Measurements from ENCODE around the gene SYT11.
A peak's percentile ranks its signal among the peaks of the same experiment; 100 is the strongest.
"Not testable (repeated sequence)": the region's sequence is repeated elsewhere in the genome, so short reads cannot be mapped to it uniquely, and the experiment has no call there.

SYT11 gene

DNA sequence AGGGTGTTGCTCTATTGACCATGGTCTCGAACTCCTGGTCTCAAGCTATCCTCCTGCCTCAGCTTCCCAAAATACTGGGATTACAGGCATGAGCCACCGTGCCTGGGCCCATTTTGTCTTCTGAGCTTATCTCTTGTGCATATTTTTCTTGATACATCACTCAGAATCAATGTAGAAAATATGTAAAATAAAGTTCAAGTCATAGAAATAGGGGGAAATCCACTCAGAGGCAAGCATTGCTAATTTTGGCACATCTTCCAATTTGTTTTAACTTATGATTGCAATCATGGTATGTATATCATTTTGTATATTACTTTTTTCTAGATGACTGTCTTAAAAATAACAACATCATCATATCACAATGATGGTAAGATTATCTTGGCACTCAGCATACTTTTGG is 30.2 kb downstream of the SYT11 start:
- no peak for DNase-seq (ENCODE audit: extremely low read depth, low read depth)
- no peak for TF ChIP-seq CTCF (IDR thresholded peaks at IDR 0.05; ENCODE audit: low read depth, low read length)

GRCh38 chr1:155890251-155890650 is 30.9 kb downstream of the SYT11 start:
- DNase-seq (ENCODE audit: extremely low read depth, low read depth): no peak
- TF ChIP-seq CTCF (IDR thresholded peaks at IDR 0.05; ENCODE audit: low read depth, low read length): no peak

GRCh38 chr1:155892796-155893195 is 33.4 kb downstream of the SYT11 start:
- DNase-seq (ENCODE audit: extremely low read depth, low read depth): peak; percentile 64
- no peak for TF ChIP-seq CTCF (IDR thresholded peaks at IDR 0.05; ENCODE audit: low read depth, low read length)

DNA sequence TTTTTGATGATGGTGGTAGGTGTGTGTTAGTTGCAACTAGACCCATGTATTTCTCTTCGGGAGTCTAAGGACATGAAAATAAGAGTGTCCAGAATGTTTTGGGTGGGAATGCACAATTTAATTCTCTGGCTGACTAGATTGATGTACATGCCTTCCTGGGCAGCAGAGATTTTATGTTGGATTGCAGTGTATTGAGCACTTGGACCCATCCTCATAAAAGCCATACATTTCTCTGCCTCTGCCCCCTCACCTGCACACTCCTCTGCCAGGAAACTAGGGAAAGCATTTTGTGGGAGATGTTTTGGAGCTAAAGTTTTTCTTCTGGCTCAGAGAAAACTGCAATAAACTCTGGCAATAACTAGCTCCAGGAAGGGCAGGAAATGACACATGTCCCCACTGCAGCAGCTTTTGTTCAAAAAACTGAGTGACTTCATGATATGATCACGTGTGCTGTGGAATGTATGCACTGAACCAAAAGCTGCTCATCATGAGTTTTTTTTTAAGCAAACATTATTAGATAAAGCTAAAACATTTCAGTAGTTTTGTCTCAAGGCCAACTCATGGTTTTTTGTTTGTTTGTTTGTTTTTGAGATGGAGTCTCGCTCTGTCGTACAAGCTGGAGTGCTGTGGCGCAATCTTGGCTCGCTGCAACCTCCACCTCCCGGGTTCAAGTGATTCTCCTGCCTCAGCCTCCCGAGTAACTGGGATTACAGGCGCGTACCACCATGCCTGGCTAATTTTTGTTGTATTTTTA is 34.2 kb downstream of the SYT11 start:
- DNase-seq (ENCODE audit: extremely low read depth, low read depth): no peak
- TF ChIP-seq CTCF (IDR thresholded peaks at IDR 0.05; ENCODE audit: low read depth, low read length): no peak

- DNase-seq (ENCODE audit: extremely low read depth, low read depth): not testable (repeated sequence)
These were observed 36.2 kb downstream of the SYT11 start for GRCh38 chr1:155895617-155896016.

GRCh38 chr1:155896476-155896875 is 37.1 kb downstream of the SYT11 start:
- DNase-seq (ENCODE audit: extremely low read depth, low read depth): not testable (repeated sequence)

GRCh38 chr1:155897746-155898145 is 38.4 kb downstream of the SYT11 start:
- no peak for DNase-seq (ENCODE audit: extremely low read depth, low read depth)
- no peak for TF ChIP-seq CTCF (IDR thresholded peaks at IDR 0.05; ENCODE audit: low read depth, low read length)

DNA sequence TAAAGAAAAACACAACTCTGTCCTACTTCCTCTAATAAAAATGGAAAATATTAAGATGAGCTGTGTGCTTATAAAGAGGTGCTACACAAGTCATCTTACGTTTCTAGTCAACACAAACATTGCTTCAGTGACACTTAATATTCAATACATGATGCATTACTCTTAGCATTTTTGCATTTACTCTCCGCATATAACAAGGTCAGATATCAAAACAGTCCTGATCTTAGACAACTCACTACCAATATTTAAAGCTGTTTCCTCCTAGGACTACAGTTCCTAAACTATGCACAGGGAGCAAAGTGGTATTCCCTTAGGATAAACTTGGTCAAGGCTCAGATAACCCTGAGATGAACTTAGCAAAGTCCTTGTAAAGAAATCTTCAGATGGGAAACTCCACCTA is 39.5 kb downstream of the SYT11 start:
- no peak for DNase-seq (ENCODE audit: extremely low read depth, low read depth)
- no peak for TF ChIP-seq CTCF (IDR thresholded peaks at IDR 0.05; ENCODE audit: low read depth, low read length)

Data from AG09319 (cell line).